Measurements from ENCODE around the gene TSPAN14. TPM values are rescaled to one million over a fixed set of nuclear protein-coding genes. Genes with fewer than 3 reads are reported as not detected.
"Not testable (repeated sequence)": the region's sequence is repeated elsewhere in the genome, so short reads cannot be mapped to it uniquely, and the experiment has no call there.

Gene TSPAN14
- total and polyA plus RNA-seq, 5 donors from 2014 or later = 157 to 270 (median 190) TPM

DNA sequence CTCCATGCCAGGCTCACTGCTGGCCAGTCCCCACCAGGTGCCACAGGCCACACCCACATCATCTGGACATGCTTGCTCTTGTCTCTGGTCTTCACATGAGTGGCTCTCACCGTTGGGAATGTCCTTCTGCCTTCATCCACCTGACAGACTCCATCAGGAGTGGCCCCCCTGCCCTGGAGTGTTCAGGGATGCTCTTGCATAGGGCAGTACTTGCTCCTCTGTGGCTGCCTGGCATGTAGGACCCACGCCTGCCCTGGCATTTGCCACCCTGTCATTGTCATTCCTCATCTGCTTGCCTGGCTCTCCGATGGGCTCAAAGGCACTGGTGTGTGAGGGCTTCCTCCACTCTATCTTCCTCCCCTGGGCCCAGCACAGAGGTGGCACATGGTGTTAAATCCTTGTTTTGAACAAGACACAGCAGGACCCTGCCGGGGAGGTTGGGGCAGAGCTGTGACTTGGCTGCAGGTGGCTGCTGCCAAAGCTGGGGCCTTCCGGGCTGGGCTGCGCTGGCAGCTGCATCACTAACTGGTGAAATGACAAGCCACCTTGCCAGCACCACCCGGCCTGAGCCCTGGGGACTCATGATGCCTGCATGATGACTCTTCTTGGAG, 85.4 kb downstream of the TSPAN14 start:
- DNase-seq = no peak
- peaks cover 4% of the 10 kb centered on the region for H3K27me3 Mint-ChIP-seq
- peaks cover 4% of the 10 kb centered on the region for H3K36me3 Mint-ChIP-seq

DNA sequence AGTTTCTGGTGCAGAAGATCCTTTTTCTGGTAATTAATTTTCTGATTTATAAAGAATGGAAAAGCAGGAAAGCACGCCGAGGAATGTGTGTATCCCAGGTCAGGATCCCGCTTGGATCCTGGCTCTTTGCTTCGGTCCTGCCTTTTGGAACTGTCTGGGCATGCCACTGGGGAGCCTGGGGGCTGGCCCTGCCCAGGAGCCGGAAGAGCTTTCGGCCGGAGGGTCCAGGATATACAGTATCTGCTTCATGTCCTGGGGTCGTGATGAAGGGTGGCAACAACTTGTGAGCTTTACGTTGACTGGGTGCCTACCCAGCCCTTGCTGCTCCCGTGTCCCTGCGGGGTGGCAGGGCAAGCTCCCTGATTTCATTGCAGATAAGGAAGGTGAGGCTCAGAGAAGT, 86.0 kb downstream of the TSPAN14 start:
- Histone ChIP-seq H3K4me3 (ENCODE audit: low read depth, low read length) (no peak overlapping the region), H3K36me3 (ENCODE audit: control insufficient read depth, insufficient read depth, low read length) (no peaks in the 10 kb centered on the region), H3K27me3 (ENCODE audit: control insufficient read depth, insufficient read depth, low read length) (no peaks in the 10 kb centered on the region), H3K9me3 (ENCODE audit: control insufficient read depth in 2 of 2, low read length in 2 of 2) (no peaks in the 10 kb centered on the region), H3K27ac (ENCODE audit: insufficient read depth, low read length, poor library complexity, severe bottlenecking) (no peak overlapping the region), H3K4me1 (ENCODE audit: control insufficient read depth, insufficient read depth, low read length, poor library complexity, severe bottlenecking) (peaks cover 4% of the 10 kb centered on the region)
- ATAC-seq (ENCODE audit: low read depth in 2 of 2) = no peak
- H3K9me3 Mint-ChIP-seq = no peaks in the 10 kb centered on the region
- H3K4me3 Mint-ChIP-seq = peak overlapping the region in 1 of 4 donors; percentile 61
- peaks cover 4% of the 10 kb centered on the region for H3K36me3 Mint-ChIP-seq
- H3K4me1 Mint-ChIP-seq = peaks cover 0 to 21% (median 9%) of the 10 kb centered on the region in 4 donors
- H3K27me3 Mint-ChIP-seq = peaks cover 7% of the 10 kb centered on the region
- peak overlapping the region in 2 of 3 donors; percentile 7 to 44 for H3K27ac Mint-ChIP-seq
- DNase-seq = no peak

More for the DNA sequence above, 85.4 kb downstream of the TSPAN14 start:
- H3K9me3 Mint-ChIP-seq = no peaks in the 10 kb centered on the region
- Histone ChIP-seq H3K27me3 (ENCODE audit: control insufficient read depth, insufficient read depth, low read length) (no peaks in the 10 kb centered on the region), H3K4me3 (ENCODE audit: low read depth, low read length) (no peak overlapping the region), H3K36me3 (ENCODE audit: control insufficient read depth, insufficient read depth, low read length) (no peaks in the 10 kb centered on the region), H3K9me3 (ENCODE audit: control insufficient read depth in 2 of 2, low read length in 2 of 2) (no peaks in the 10 kb centered on the region), H3K27ac (ENCODE audit: insufficient read depth, low read length, poor library complexity, severe bottlenecking) (no peak overlapping the region), H3K4me1 (ENCODE audit: control insufficient read depth, insufficient read depth, low read length, poor library complexity, severe bottlenecking) (peaks cover 4% of the 10 kb centered on the region)
- H3K27ac Mint-ChIP-seq = peak overlapping the region in 1 of 3 donors; percentile 23
- peaks cover 0 to 21% (median 9%) of the 10 kb centered on the region in 4 donors for H3K4me1 Mint-ChIP-seq
- H3K4me3 Mint-ChIP-seq = peak overlapping the region in 3 of 4 donors; percentile 43 to 77 (median 50)
- ATAC-seq (ENCODE audit: low read depth in 2 of 2) = no peak

DNA sequence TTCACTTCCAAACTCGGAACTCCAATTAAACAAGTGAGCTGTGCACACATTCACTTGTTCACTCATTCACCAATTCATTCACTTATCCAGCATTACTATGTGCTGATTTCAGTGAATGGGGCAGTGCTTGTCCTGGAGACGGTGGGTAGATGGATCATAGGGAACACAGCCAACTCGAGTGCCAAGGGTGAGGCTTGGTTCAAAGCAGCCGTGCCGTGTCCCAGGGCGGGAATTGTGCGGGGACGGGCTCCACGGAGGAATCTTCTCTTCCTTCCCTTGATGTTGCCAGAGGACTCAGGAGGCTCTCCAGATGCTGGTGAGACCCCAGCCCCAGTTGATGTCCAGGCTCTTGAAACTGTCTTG, 86.5 kb downstream of the TSPAN14 start:
- ATAC-seq (ENCODE audit: low read depth in 2 of 2) (no peak), DNase-seq (no peak)
- Histone ChIP-seq H3K36me3 (ENCODE audit: control insufficient read depth, insufficient read depth, low read length) (no peaks in the 10 kb centered on the region), H3K9me3 (ENCODE audit: control insufficient read depth in 2 of 2, low read length in 2 of 2) (no peaks in the 10 kb centered on the region), H3K4me3 (ENCODE audit: low read depth, low read length) (no peak overlapping the region), H3K27ac (ENCODE audit: insufficient read depth, low read length, poor library complexity, severe bottlenecking) (no peak overlapping the region), H3K27me3 (ENCODE audit: control insufficient read depth, insufficient read depth, low read length) (no peaks in the 10 kb centered on the region), H3K4me1 (ENCODE audit: control insufficient read depth, insufficient read depth, low read length, poor library complexity, severe bottlenecking) (peaks cover 4% of the 10 kb centered on the region)
- no peaks in the 10 kb centered on the region for H3K9me3 Mint-ChIP-seq
- H3K4me3 Mint-ChIP-seq = peak overlapping the region in 2 of 4 donors; percentile 43 to 61
- peaks cover 11% of the 10 kb centered on the region for H3K27me3 Mint-ChIP-seq
- H3K36me3 Mint-ChIP-seq = no peaks in the 10 kb centered on the region
- peaks cover 0 to 16% (median 6%) of the 10 kb centered on the region in 4 donors for H3K4me1 Mint-ChIP-seq
- H3K27ac Mint-ChIP-seq = peak overlapping the region in 2 of 3 donors; percentile 7 to 44

DNA sequence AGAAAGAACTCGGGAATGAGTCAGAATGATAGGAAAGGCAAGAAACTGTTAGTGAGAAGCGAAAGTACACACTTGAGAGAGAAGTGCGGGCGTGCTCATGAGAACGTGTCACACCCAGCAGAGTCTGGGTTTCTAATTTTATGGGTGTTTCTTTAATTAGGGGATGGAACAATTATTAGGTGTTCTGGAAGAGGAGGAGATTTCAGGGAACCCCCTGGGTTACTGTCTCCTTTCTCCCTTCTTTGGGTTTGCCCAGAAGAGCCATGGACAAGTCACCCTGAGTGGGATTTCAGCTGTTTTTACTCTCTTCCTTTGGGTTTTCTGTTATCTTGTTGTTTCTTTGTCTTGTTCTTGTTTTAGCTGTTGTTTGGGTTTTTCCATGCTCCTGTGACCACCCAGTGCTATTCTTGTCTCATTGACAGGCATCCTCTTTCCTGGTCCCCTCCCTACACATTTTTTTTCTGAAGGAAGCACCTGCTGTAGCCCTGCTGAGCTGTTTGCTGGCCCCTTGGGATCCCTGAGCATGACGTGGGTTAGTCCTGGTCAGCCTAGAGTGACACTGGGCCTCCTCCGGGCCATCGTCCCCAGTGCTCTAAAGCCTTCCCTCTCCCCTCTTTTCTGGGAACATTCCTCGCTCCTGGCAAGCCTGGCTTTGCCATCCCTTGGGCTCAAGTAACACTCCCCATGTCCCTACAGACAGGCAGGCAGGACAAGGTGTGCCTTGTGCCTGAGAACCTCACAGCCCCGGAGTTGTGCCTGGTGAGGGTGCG, 87.1 kb downstream of the TSPAN14 start:
- H3K4me3 Mint-ChIP-seq = peak overlapping the region in 1 of 4 donors; percentile 43
- peak overlapping the region in 1 of 3 donors; percentile 44 for H3K27ac Mint-ChIP-seq
- H3K27me3 Mint-ChIP-seq = peaks cover 15% of the 10 kb centered on the region
- no peaks in the 10 kb centered on the region for H3K9me3 ChIP-seq (ENCODE audit: control insufficient read depth in 2 of 2, low read length in 2 of 2)
- no peak overlapping the region for H3K4me3 ChIP-seq (ENCODE audit: low read depth, low read length)
- H3K4me1 Mint-ChIP-seq = peaks cover 0 to 11% (median 5%) of the 10 kb centered on the region in 4 donors
- no peaks in the 10 kb centered on the region for H3K27me3 ChIP-seq (ENCODE audit: control insufficient read depth, insufficient read depth, low read length)
- no peaks in the 10 kb centered on the region for H3K36me3 Mint-ChIP-seq
- no peak overlapping the region for H3K27ac ChIP-seq (ENCODE audit: insufficient read depth, low read length, poor library complexity, severe bottlenecking)
- no peaks in the 10 kb centered on the region for H3K9me3 Mint-ChIP-seq
- ATAC-seq (ENCODE audit: low read depth in 2 of 2) (no peak), DNase-seq (no peak)
- no peaks in the 10 kb centered on the region for H3K36me3 ChIP-seq (ENCODE audit: control insufficient read depth, insufficient read depth, low read length)
- H3K4me1 ChIP-seq (ENCODE audit: control insufficient read depth, insufficient read depth, low read length, poor library complexity, severe bottlenecking) = peaks cover 4% of the 10 kb centered on the region

DNA sequence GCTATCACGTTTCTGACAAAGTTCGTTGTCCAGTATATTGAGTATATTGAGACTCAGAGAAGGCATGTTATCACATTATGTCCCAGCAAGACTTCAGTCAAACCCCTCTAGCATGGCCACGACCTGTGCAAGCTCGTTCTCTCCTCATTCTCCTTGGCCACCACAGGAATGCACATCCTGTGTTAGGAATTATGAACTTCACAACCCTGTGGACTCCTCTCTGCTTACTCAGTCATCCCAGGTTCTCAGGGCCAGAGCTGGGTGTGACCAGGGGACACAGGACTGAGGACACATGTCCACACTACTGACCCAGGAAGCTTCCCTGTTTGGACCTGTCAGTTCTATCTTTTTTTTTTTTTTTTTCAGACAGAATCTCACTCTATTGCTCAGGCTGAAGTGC, 87.9 kb downstream of the TSPAN14 start:
- DNase-seq (no peak), ATAC-seq (ENCODE audit: low read depth in 2 of 2) (no peak)
- no peak overlapping the region for H3K4me3 Mint-ChIP-seq
- H3K27ac Mint-ChIP-seq = no peak overlapping the region
- Histone ChIP-seq H3K27me3 (ENCODE audit: control insufficient read depth, insufficient read depth, low read length) (no peaks in the 10 kb centered on the region), H3K4me1 (ENCODE audit: control insufficient read depth, insufficient read depth, low read length, poor library complexity, severe bottlenecking) (no peaks in the 10 kb centered on the region), H3K4me3 (ENCODE audit: low read depth, low read length) (no peak overlapping the region), H3K9me3 (ENCODE audit: control insufficient read depth in 2 of 2, low read length in 2 of 2) (no peaks in the 10 kb centered on the region), H3K36me3 (ENCODE audit: control insufficient read depth, insufficient read depth, low read length) (no peaks in the 10 kb centered on the region), H3K27ac (ENCODE audit: insufficient read depth, low read length, poor library complexity, severe bottlenecking) (no peak overlapping the region)
- H3K27me3 Mint-ChIP-seq = peaks cover 20% of the 10 kb centered on the region
- H3K4me1 Mint-ChIP-seq = peaks cover 0 to 9% (median 1%) of the 10 kb centered on the region in 4 donors
- no peaks in the 10 kb centered on the region for H3K9me3 Mint-ChIP-seq
- H3K36me3 Mint-ChIP-seq = no peaks in the 10 kb centered on the region

DNA sequence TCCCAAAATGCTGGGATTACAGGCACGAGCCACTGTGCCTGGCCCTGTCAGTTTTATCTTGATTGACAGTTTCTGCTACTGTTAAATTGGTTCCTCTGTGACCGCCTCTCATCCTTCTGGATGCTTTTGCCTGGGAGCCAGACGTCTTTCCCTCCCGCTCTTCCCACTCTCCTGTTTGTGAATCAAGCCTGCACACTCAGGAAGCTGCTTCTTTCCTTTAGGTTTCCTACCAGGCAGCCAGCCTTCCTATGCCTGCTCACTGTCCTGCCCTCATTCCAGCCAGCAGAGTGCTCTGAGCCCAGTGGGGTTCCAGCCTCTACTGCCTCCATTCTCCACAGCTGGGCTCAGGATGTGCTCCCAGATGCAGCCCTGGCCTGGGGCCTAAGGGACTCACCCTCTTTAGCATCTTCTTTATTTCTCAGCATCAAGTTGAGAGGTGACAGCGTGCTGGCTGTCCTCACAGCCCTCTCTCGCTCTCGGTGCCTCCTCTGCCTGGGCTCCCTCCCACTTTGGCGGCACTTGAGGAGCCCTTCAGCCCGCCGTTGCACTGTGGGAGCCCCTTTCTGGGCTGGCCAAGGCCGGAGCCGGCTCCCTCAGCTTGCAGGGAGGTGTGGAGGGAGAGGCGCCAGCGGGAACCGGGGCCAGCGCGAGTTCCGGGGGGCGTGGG, 88.7 kb downstream of the TSPAN14 start:
- no peaks in the 10 kb centered on the region for H3K36me3 Mint-ChIP-seq
- ATAC-seq (ENCODE audit: low read depth in 2 of 2) (no peak), DNase-seq (no peak)
- Histone ChIP-seq H3K9me3 (ENCODE audit: control insufficient read depth in 2 of 2, low read length in 2 of 2) (no peaks in the 10 kb centered on the region), H3K36me3 (ENCODE audit: control insufficient read depth, insufficient read depth, low read length) (no peaks in the 10 kb centered on the region), H3K4me1 (ENCODE audit: control insufficient read depth, insufficient read depth, low read length, poor library complexity, severe bottlenecking) (no peaks in the 10 kb centered on the region), H3K27me3 (ENCODE audit: control insufficient read depth, insufficient read depth, low read length) (no peaks in the 10 kb centered on the region), H3K27ac (ENCODE audit: insufficient read depth, low read length, poor library complexity, severe bottlenecking) (no peak overlapping the region), H3K4me3 (ENCODE audit: low read depth, low read length) (no peak overlapping the region)
- H3K4me1 Mint-ChIP-seq = peaks cover 0 to 9% (median 0%) of the 10 kb centered on the region in 4 donors
- no peak overlapping the region for H3K4me3 Mint-ChIP-seq
- no peaks in the 10 kb centered on the region for H3K9me3 Mint-ChIP-seq
- H3K27me3 Mint-ChIP-seq = peaks cover 24% of the 10 kb centered on the region
- no peak overlapping the region for H3K27ac Mint-ChIP-seq

DNA sequence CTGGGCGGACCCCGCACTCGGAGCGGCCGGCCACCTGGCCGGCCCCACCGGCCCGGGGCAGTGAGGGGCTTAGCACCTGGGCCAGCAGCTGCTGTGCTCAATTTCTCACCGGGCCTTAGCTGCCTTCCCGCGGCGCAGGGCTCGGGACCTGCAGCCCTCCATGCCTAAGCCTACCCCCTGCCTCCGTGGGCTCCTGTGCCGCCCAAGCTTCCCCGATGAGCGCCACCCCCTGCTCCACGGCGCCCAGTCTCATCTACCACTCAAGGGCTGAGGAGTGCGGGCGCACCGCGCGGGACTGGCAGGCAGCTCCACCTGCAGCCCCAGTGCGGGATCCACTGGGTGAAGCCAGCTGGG, 89.2 kb downstream of the TSPAN14 start:
- H3K36me3 Mint-ChIP-seq = not testable (repeated sequence)

More for the DNA sequence above, 89.2 kb downstream of the TSPAN14 start:
- not testable (repeated sequence) for H3K27me3 ChIP-seq (ENCODE audit: control insufficient read depth, insufficient read depth, low read length); ATAC-seq (ENCODE audit: low read depth in 2 of 2); H3K9me3 Mint-ChIP-seq; H3K27ac Mint-ChIP-seq; H3K9me3 ChIP-seq (ENCODE audit: control insufficient read depth in 2 of 2, low read length in 2 of 2); H3K4me1 Mint-ChIP-seq; DNase-seq; H3K4me3 ChIP-seq (ENCODE audit: low read depth, low read length); H3K4me1 ChIP-seq (ENCODE audit: control insufficient read depth, insufficient read depth, low read length, poor library complexity, severe bottlenecking); H3K36me3 ChIP-seq (ENCODE audit: control insufficient read depth, insufficient read depth, low read length); H3K4me3 Mint-ChIP-seq; H3K27ac ChIP-seq (ENCODE audit: insufficient read depth, low read length, poor library complexity, severe bottlenecking)
- H3K27me3 Mint-ChIP-seq = peaks cover 24% of the 10 kb centered on the region
